ENCODE results near the gene ATG3.

ATG3 gene

DNA sequence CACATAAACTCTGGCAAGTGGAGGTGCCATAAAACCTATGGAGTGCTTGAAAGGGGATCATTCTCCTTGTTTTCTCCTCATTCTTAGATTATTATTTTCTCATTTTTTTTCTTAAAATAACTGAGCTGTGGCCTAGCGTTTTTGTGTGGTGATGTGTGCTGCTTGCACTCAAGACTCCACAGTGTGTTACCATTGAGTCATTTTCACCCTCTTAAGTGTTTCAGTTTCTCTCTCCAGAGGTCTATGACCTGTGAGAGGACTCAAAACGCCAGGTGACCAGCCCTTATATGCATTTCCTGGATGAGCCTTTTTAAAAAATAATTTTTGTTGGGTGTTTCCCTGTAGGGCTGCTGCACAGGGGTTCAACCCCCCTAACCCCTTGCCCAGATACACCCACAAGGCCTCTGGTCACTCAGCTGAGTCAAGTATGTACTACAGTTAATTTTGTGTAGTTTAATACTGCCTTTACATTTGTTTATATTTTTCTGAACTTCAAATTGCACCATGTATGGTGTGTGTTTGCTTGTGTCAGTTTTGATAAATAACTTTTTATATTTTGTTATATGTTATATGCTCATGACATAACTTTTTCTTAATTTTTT lies 47.1 kb downstream of the ATG3 start:
- H2AFZ ChIP-seq (ENCODE audit: low read length) = 0 out of 2 replicates have a peak overlapping the region, but pooled peaks have one; percentile 29

DNA sequence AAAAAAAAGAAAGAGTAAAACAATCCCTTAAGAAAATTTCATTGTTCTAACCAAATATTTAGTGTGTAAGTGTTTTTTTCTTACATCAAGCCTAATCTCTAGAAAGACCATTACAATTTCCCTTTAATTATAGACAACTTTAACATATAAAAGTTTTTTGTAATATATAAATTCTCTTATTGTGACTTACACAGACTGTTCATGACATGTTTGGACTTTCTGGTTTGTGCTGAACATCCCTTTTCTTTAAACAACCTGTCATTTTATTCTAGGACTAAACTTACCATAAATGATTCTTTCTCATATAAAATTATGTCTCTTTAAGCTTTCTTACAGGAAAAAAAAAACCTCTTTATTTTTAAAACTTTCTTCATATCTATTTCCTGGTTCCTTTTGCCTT lies 49.4 kb downstream of the ATG3 start:
- TF ChIP-seq EZH2 (IDR thresholded peaks at IDR 0.05; ENCODE audit: borderline replicate concordance, low read length) = no peak
- TF ChIP-seq, protein P1, sequence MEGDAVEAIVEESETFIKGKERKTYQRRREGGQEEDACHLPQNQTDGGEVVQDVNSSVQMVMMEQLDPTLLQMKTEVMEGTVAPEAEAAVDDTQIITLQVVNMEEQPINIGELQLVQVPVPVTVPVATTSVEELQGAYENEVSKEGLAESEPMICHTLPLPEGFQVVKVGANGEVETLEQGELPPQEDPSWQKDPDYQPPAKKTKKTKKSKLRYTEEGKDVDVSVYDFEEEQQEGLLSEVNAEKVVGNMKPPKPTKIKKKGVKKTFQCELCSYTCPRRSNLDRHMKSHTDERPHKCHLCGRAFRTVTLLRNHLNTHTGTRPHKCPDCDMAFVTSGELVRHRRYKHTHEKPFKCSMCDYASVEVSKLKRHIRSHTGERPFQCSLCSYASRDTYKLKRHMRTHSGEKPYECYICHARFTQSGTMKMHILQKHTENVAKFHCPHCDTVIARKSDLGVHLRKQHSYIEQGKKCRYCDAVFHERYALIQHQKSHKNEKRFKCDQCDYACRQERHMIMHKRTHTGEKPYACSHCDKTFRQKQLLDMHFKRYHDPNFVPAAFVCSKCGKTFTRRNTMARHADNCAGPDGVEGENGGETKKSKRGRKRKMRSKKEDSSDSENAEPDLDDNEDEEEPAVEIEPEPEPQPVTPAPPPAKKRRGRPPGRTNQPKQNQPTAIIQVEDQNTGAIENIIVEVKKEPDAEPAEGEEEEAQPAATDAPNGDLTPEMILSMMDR (IDR thresholded peaks at IDR 0.05; ENCODE audit: low read length) = no peak
- Histone ChIP-seq H3K4me1 (ENCODE audit: insufficient read depth, low read length, severe bottlenecking) (no peaks in the 10 kb centered on the region), H3K9me3 (ENCODE audit: low read length) (no peaks in the 10 kb centered on the region), H3K9ac (ENCODE audit: low read length) (no peak overlapping the region), H3F3A (ENCODE audit: insufficient read depth, low read length) (no peaks in the 10 kb centered on the region), H3K9me2 (ENCODE audit: low read depth, low read length) (no peaks in the 10 kb centered on the region), H3K36me3 (ENCODE audit: insufficient read depth, low read length) (no peaks in the 10 kb centered on the region), H3K79me2 (ENCODE audit: insufficient read depth, low read length) (no peaks in the 10 kb centered on the region), H3K27me3 (ENCODE audit: insufficient read depth, low read length) (no peaks in the 10 kb centered on the region), H4K20me1 (ENCODE audit: insufficient read depth, low read length) (no peaks in the 10 kb centered on the region), H2AFZ (ENCODE audit: low read length) (no peak overlapping the region), H3K4me3 (ENCODE audit: low read depth, low read length, poor library complexity, severe bottlenecking) (no peak overlapping the region), H3K27ac (ENCODE audit: low read depth, low read length, poor library complexity, severe bottlenecking) (no peak overlapping the region), H3K4me2 (ENCODE audit: low read length) (no peak overlapping the region)

More for the DNA sequence above, 47.1 kb downstream of the ATG3 start:
- TF ChIP-seq, protein P1 (IDR thresholded peaks at IDR 0.05; ENCODE audit: low read length) = no peak
- Histone ChIP-seq H3K9me2 (ENCODE audit: low read depth, low read length) (no peaks in the 10 kb centered on the region), H3K27ac (ENCODE audit: low read depth, low read length, poor library complexity, severe bottlenecking) (no peak overlapping the region), H3K9me3 (ENCODE audit: low read length) (no peaks in the 10 kb centered on the region), H3K79me2 (ENCODE audit: insufficient read depth, low read length) (no peaks in the 10 kb centered on the region), H3K4me1 (ENCODE audit: insufficient read depth, low read length, severe bottlenecking) (no peaks in the 10 kb centered on the region), H3K27me3 (ENCODE audit: insufficient read depth, low read length) (no peaks in the 10 kb centered on the region), H3K9ac (ENCODE audit: low read length) (no peak overlapping the region), H4K20me1 (ENCODE audit: insufficient read depth, low read length) (no peaks in the 10 kb centered on the region), H3K4me3 (ENCODE audit: low read depth, low read length, poor library complexity, severe bottlenecking) (no peak overlapping the region), H3K4me2 (ENCODE audit: low read length) (no peak overlapping the region), H3F3A (ENCODE audit: insufficient read depth, low read length) (no peaks in the 10 kb centered on the region), H3K36me3 (ENCODE audit: insufficient read depth, low read length) (no peaks in the 10 kb centered on the region)

DNA sequence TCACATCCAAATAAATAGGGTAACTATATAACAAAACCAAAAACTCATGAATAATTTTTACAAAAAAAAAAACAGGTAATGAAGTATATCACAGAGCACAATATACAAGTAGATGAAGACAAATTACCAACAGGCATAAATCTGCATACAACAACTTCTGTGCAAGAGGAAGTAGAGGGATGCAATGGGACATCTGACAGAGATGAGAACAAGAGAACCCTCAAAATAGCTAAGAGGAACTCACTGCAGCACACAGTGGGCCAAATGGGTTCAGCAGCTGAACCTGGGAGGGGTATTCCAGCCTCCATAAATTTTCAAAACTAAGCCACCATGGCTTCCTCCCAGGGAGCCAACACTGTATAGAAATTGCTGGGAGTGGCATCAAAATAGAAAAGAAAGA lies 52.9 kb downstream of the ATG3 start:
- H3K79me2 ChIP-seq (ENCODE audit: insufficient read depth, low read length) = no peaks in the 10 kb centered on the region
- no peaks in the 10 kb centered on the region for H3K9me2 ChIP-seq (ENCODE audit: low read depth, low read length)
- no peaks in the 10 kb centered on the region for H3K9me3 ChIP-seq (ENCODE audit: low read length)
- H3K4me3 ChIP-seq (ENCODE audit: low read depth, low read length, poor library complexity, severe bottlenecking) = no peak overlapping the region
- H3K4me1 ChIP-seq (ENCODE audit: insufficient read depth, low read length, severe bottlenecking) = no peaks in the 10 kb centered on the region
- H3K36me3 ChIP-seq (ENCODE audit: insufficient read depth, low read length) = no peaks in the 10 kb centered on the region
- no peaks in the 10 kb centered on the region for H4K20me1 ChIP-seq (ENCODE audit: insufficient read depth, low read length)
- no peak overlapping the region for H3K4me2 ChIP-seq (ENCODE audit: low read length)
- no peak overlapping the region for H3K27ac ChIP-seq (ENCODE audit: low read depth, low read length, poor library complexity, severe bottlenecking)
- H3K9ac ChIP-seq (ENCODE audit: low read length) = no peak overlapping the region
- no peak overlapping the region for H2AFZ ChIP-seq (ENCODE audit: low read length)
- TF ChIP-seq EZH2 (IDR thresholded peaks at IDR 0.05; ENCODE audit: borderline replicate concordance, low read length) = no peak
- TF ChIP-seq, protein P1 (IDR thresholded peaks at IDR 0.05; ENCODE audit: low read length) = no peak
- no peaks in the 10 kb centered on the region for H3F3A ChIP-seq (ENCODE audit: insufficient read depth, low read length)
- no peaks in the 10 kb centered on the region for H3K27me3 ChIP-seq (ENCODE audit: insufficient read depth, low read length)

Measured in OCI-LY1 (cell line).